WI38 (cell line): ENCODE results near the gene MTMR11.

Experiments
- H3K4me3 ChIP-seq: 2 replicates; pipeline ENCODE4 v1.5.1; 2011; ENCODE audit warnings: low read depth, mild to moderate bottlenecking, control low read depth, low read length
- TF ChIP-seq, protein P1 (sequence below): IDR thresholded peaks from 2 replicates; pipeline ENCODE4 v1.5.1; 2012; ENCODE audit warnings: low read depth, mild to moderate bottlenecking, control low read depth, low read length

Gene MTMR11

DNA sequence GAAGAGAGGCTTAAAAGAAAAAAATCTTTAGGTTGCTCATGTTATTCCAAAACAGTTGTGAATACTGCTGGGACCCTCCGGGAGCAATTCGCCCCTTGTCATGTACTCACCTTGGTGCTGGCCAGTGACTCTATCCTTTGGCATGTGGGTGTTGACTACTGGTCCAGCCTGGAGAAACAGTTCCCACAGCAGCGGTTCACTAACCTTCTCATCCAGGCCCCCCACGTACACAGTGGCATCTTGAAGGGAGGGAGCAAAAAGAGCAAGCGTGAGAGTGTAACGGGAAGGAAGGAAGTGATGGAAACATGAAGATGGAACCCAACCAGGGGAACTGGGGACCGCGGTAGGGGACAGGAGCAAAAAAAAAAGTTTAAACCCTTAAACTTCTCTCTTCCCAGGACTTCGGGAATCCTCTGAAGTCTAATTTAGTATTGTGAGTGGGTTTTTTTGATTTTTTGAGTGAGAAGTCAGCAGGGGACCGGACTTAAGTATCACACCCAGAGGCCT, 9.6 kb downstream of the MTMR11 start:
- peak overlapping the region; percentile 82 for H3K4me3 ChIP-seq
- TF ChIP-seq, protein P1, sequence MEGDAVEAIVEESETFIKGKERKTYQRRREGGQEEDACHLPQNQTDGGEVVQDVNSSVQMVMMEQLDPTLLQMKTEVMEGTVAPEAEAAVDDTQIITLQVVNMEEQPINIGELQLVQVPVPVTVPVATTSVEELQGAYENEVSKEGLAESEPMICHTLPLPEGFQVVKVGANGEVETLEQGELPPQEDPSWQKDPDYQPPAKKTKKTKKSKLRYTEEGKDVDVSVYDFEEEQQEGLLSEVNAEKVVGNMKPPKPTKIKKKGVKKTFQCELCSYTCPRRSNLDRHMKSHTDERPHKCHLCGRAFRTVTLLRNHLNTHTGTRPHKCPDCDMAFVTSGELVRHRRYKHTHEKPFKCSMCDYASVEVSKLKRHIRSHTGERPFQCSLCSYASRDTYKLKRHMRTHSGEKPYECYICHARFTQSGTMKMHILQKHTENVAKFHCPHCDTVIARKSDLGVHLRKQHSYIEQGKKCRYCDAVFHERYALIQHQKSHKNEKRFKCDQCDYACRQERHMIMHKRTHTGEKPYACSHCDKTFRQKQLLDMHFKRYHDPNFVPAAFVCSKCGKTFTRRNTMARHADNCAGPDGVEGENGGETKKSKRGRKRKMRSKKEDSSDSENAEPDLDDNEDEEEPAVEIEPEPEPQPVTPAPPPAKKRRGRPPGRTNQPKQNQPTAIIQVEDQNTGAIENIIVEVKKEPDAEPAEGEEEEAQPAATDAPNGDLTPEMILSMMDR: no peak

DNA sequence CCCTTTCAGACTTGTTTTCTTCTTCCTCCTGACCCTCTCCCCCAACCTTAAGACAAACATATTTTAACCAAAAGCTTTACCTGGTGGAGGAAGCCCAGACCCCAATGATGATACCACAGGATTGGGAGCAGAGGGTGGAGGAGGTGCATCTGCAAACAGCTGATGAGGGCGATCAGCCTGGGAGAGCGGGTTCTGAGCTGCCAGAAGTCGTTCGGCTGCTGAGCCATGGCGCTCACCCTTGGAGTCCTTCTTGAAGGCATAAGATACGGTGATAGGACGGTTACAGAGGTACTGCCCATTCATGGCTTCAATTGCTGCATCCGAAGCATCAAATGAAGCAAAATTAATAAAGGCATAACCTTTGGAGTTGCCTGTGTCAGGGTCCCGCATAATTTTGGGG, 10.4 kb downstream of the MTMR11 start:
- peak overlapping the region; percentile 82; the same call in 1 of the 2 replicates for H3K4me3 ChIP-seq
- TF ChIP-seq, protein P1: no peak

DNA sequence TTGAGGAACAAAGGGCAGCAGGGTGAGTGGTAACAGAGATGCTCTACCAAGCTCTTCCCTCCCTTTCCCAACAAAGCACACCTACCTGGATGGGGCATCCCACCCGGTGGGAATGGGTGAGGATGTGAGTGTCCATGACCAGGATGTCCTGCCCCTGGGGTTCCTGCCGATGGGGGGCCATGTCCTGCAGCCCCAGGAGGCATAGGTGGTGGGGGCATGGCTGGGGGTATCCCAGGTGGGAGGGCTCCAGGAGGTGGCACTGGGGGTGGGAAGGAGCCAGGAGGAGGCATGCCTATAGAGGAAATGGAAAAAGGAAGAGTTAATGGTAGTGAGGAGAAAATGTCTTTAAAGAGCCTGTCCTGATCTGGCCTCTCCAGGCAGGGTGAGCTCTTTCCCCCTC, 10.9 kb downstream of the MTMR11 start:
- no peak overlapping the region for H3K4me3 ChIP-seq
- TF ChIP-seq, protein P1: no peak

DNA sequence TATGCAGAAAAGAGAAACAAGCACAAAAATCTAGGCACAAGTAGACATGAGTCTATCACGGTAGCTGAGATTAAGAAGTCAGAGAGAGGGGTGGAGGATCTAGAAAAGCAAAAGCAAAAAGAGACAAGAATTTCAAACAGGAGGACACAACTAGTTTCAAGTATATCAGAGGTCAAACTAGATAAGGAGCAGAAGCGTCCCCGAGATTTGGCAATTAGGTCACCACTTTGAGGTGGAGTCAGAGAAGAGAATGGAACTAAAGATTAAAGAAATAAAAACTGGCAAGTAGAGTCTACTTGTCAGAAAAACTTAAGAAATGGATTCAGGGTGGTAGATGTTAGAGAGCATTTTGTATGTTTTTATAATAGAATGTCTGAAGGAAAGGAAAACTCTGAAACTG, 11.3 kb downstream of the MTMR11 start:
- H3K4me3 ChIP-seq: no peak overlapping the region

DNA sequence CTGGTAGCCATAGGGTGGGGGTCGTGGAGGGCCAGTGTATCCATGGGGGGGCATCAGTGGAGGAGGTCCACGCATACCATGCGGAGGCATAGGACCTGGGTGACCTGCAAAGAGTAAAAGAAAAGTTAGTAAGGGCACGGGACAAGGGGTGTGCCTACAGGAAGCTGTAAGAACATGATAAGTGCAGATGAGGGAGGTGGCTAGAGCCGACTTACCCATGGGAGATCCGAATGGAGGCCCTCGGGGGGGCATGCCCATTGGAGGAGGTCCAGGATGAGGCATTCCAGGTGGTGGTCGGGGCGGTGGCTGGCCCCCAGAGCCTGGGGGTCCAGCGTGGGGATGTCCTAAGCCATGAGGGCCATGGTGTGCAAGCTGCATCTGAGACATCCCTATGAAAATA, 13.1 kb downstream of the MTMR11 start:
- H3K4me3 ChIP-seq: no peak overlapping the region
- TF ChIP-seq, protein P1: no peak

More for the DNA sequence above, 11.3 kb downstream of the MTMR11 start:
- TF ChIP-seq, protein P1: no peak

DNA sequence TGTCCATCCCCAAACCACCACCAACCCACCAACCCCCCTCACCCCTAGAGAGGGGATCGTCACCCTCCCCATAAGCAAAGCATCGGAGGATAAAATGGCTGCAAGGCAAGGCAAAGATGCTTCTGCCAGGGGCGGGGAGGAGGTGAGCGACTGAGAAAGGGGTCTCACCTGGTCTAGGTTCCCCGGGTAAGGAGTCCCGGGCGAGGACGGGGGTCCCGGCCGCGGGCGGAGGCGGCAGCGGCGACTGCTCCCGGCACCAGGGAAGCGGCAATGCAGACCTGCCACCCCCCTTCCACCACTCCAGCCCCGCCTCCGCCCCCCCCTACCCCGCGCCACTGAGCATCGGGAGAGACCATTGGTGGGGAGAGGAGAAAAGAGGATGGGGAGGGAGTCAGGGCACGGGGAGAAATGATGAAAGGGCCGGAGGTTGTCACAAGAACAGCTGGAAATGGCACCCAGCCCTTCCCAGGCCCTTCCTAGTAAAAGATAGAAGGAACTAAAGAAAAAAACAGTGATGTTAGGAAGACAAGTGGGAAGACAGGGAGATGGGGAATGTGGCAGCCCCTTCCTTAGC, 19.0 kb downstream of the MTMR11 start, which contains the start of gene SV2A:
TSS of gene SV2A (minus strand) at position 274 of the 574 bp plus-strand sequence. CDS start 4,004 bp downstream, outside the sequence.
- TF ChIP-seq, protein P1: no peak
- H3K4me3 ChIP-seq: peak within 1 kb of the TSS; percentile 71

DNA sequence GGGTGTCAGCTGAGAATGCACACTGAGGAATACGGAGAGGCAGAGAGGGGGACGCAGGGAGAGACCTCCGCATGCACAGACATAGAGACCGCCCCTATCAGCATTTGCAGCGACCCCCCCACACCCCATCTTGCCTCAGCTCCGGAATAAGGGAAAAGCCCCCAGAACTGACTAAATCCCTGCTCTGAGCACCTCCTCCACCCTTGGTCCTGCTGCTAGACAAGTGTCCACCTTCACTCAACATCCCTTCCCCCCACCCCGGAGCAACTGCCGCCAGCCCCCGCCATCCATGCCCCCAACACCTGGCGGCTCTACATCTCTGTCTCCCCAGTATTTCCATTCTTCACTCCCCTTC, 19.8 kb downstream of the MTMR11 start:
- H3K4me3 ChIP-seq: peak overlapping the region; percentile 71
- TF ChIP-seq, protein P1: no peak
